GM21381 (cell line): Measurements from ENCODE around the gene TCN1.
"Not testable (repeated sequence)": the region's sequence is repeated elsewhere in the genome, so short reads cannot be mapped to it uniquely, and the experiment has no call there.

Experiments used
- ATAC-seq: cut with Tn5 transposase; IDR thresholded peaks from one replicate; pipeline ENCODE4 v1.9.1; 2021; ENCODE audit warnings: mild to moderate bottlenecking, moderate library complexity; ENCODE audit not compliant: unreplicated experiment

Gene TCN1

GRCh38 chr11:59866397-59866796 lies at the start of gene TCN1:
Gene TCN1 (minus strand): TSS chr11:59866487. CDS start chr11:59866470, 17 bp downstream.
- ATAC-seq = no peak

GRCh38 chr11:59903569-59903968 lies 37.3 kb upstream of the TCN1 start:
- ATAC-seq = not testable (repeated sequence)

GRCh38 chr11:59901306-59901705 lies 35.0 kb upstream of the TCN1 start:
- no peak for ATAC-seq

GRCh38 chr11:59900366-59901126 lies 34.3 kb upstream of the TCN1 start:
- ATAC-seq = no peak

- no peak for ATAC-seq
Observed at GRCh38 chr11:59899532-59899931, 33.2 kb upstream of the TCN1 start.

- no peak for ATAC-seq
Observed at GRCh38 chr11:59898650-59899049, 32.4 kb upstream of the TCN1 start.

GRCh38 chr11:59898046-59898445 lies 31.8 kb upstream of the TCN1 start:
- no peak for ATAC-seq

- ATAC-seq = no peak
Observed at GRCh38 chr11:59894616-59895015, 28.3 kb upstream of the TCN1 start.

- no peak for ATAC-seq
Observed at GRCh38 chr11:59891781-59892181, 25.5 kb upstream of the TCN1 start.

- ATAC-seq = not testable (repeated sequence)
Observed at GRCh38 chr11:59887156-59887555, 20.9 kb upstream of the TCN1 start.

- no peak for ATAC-seq
Observed at GRCh38 chr11:59883597-59883996, 17.3 kb upstream of the TCN1 start.

GRCh38 chr11:59879567-59879966 lies 13.3 kb upstream of the TCN1 start:
- ATAC-seq = no peak

GRCh38 chr11:59878575-59878974 lies 12.3 kb upstream of the TCN1 start, which contains the start of gene OOSP3:
Gene OOSP3 (plus strand): TSS chr11:59878782. CDS start chr11:59878809, 27 bp downstream.
- no peak for ATAC-seq

- no peak for ATAC-seq
Observed at GRCh38 chr11:59877784-59878183, 11.5 kb upstream of the TCN1 start.

- ATAC-seq = no peak
Observed at GRCh38 chr11:59877325-59877724, 11.0 kb upstream of the TCN1 start.

- ATAC-seq = no peak
Observed at GRCh38 chr11:59875856-59876519, 9.7 kb upstream of the TCN1 start.

GRCh38 chr11:59872076-59872475 lies 5.8 kb upstream of the TCN1 start:
- no peak for ATAC-seq

- no peak for ATAC-seq
Observed at GRCh38 chr11:59867946-59868345, 1.7 kb upstream of the TCN1 start.

- no peak for ATAC-seq
Observed at GRCh38 chr11:59866836-59867235, 549 bp upstream of the TCN1 start.

GRCh38 chr11:59865031-59865430 lies 1.3 kb downstream of the TCN1 start:
- no peak for ATAC-seq

GRCh38 chr11:59862252-59862651 lies 4.0 kb downstream of the TCN1 start:
- no peak for ATAC-seq

- ATAC-seq = no peak
Observed at GRCh38 chr11:59859673-59860072, 6.6 kb downstream of the TCN1 start.
